ENCODE data around the gene ADAMTS9. TPM values are rescaled to one million over a fixed set of nuclear protein-coding genes. Genes with fewer than 3 reads are reported as not detected.

ADAMTS9 gene
- total and polyA plus RNA-seq, 7 donors = 1.2 to 61.6 (median 16.1) TPM

GRCh38 chr3:64495121-64495780 is 192.5 kb downstream of the ADAMTS9 start:
- Histone ChIP-seq H3K36me3 (no peaks in the 10 kb centered on the region), H3K4me1 (no peaks in the 10 kb centered on the region), H3K9me3 (no peaks in the 10 kb centered on the region), H3K27ac (no peak overlapping the region), H3K27me3 (no peaks in the 10 kb centered on the region), H3K4me3 (no peak overlapping the region)
- intact Hi-C loops (cut with DNase I) = no loop called here
- 68 to 73% methylated on average over 4 of the region's 4 CpGs for WGBS, 2 donors
- no peak for TF ChIP-seq CTCF (IDR thresholded peaks at IDR 0.05)
- TF ChIP-seq POLR2AphosphoS5 (IDR thresholded peaks at IDR 0.05) = no peak
- TF ChIP-seq EP300 (IDR thresholded peaks at IDR 0.05) = no peak
- TF ChIP-seq POLR2A (IDR thresholded peaks at IDR 0.05) = no peak
- DNase-seq = no peak

- TF ChIP-seq CTCF (IDR thresholded peaks at IDR 0.05) = no peak
- TF ChIP-seq POLR2AphosphoS5 (IDR thresholded peaks at IDR 0.05) = no peak
- no peak for TF ChIP-seq EP300 (IDR thresholded peaks at IDR 0.05)
- no peak for TF ChIP-seq POLR2A (IDR thresholded peaks at IDR 0.05)
- no peaks in the 10 kb centered on the region for H3K9me3 ChIP-seq
- H3K4me1 ChIP-seq = peaks cover 0 to 2% (median under 1%) of the 10 kb centered on the region in 4 donors
- no peaks in the 10 kb centered on the region for H3K36me3 ChIP-seq
- no peak for DNase-seq
- intact Hi-C loops (cut with DNase I) = no loop called here
- 85 to 89% methylated on average over 2 of the region's 2 CpGs for WGBS, 2 donors
- H3K27ac ChIP-seq = no peak overlapping the region
- H3K4me3 ChIP-seq = no peak overlapping the region
- no peaks in the 10 kb centered on the region for H3K27me3 ChIP-seq
Measured at GRCh38 chr3:64494526-64494925, 193.3 kb downstream of the ADAMTS9 start.

GRCh38 chr3:64493149-64493548 is 194.7 kb downstream of the ADAMTS9 start:
- intact Hi-C loops (cut with DNase I) = no loop called here
- WGBS, 2 donors = 76 to 78% methylated on average over 2 of the region's 2 CpGs
- DNase-seq = no peak
- H3K4me1 ChIP-seq = peaks cover 0 to 11% (median 5%) of the 10 kb centered on the region in 4 donors
- no peak overlapping the region for H3K27ac ChIP-seq
- no peaks in the 10 kb centered on the region for H3K9me3 ChIP-seq
- no peak overlapping the region for H3K4me3 ChIP-seq
- no peak for TF ChIP-seq CTCF (IDR thresholded peaks at IDR 0.05)
- TF ChIP-seq POLR2A (IDR thresholded peaks at IDR 0.05) = no peak
- no peak for TF ChIP-seq POLR2AphosphoS5 (IDR thresholded peaks at IDR 0.05)
- TF ChIP-seq EP300 (IDR thresholded peaks at IDR 0.05) = no peak
- no peaks in the 10 kb centered on the region for H3K27me3 ChIP-seq
- H3K36me3 ChIP-seq = no peaks in the 10 kb centered on the region

- intact Hi-C loops (cut with DNase I) = no loop called here
- H3K4me3 ChIP-seq = no peak overlapping the region
Measured at GRCh38 chr3:64491843-64492242, 196.0 kb downstream of the ADAMTS9 start.

DNA sequence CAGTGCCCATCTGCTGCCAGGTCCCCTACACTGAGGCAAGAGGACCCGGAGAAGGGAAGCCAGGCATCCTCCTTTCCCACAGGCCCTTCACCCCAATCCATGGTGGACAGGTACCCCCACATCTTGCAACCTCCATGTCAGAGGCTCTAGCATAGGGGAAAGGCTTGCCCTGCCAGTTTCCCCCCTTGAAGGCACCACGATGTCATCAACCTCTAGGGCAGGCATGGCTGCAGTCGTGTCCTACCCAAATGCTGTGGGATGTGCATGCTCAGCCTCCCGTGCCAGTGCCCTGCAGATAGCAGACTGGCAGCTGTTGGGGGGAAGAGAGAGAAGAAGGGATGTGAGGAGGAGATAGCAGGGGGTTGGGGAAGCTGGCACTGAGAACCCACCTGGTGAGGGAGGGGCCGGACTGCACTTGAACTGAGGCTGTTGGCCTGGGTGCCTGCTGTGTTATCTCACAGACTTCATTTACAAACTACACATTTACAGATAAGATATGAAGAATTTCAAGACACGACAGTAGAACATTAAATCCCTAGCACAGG is 197.5 kb downstream of the ADAMTS9 start:
- H3K4me3 ChIP-seq = no peak overlapping the region
- 68 to 84% methylated on average over 6 of the region's 6 CpGs for WGBS, 2 donors
- no peak for TF ChIP-seq EP300 (IDR thresholded peaks at IDR 0.05)
- no peak for TF ChIP-seq POLR2A (IDR thresholded peaks at IDR 0.05)
- no peak for TF ChIP-seq POLR2AphosphoS5 (IDR thresholded peaks at IDR 0.05)
- TF ChIP-seq CTCF (IDR thresholded peaks at IDR 0.05) = no peak
- H3K27ac ChIP-seq = no peak overlapping the region
- intact Hi-C loops (cut with DNase I) = no loop called here
- H3K4me1 ChIP-seq = peaks cover 0 to 11% (median 5%) of the 10 kb centered on the region in 4 donors
- H3K9me3 ChIP-seq = no peaks in the 10 kb centered on the region
- no peak for DNase-seq
- H3K27me3 ChIP-seq = no peaks in the 10 kb centered on the region
- no peaks in the 10 kb centered on the region for H3K36me3 ChIP-seq

More at GRCh38 chr3:64491843-64492242, 196.0 kb downstream of the ADAMTS9 start:
- Histone ChIP-seq H3K36me3 (no peaks in the 10 kb centered on the region), H3K4me1 (peaks cover 0 to 11% (median 5%) of the 10 kb centered on the region in 4 donors), H3K9me3 (no peaks in the 10 kb centered on the region), H3K27ac (no peak overlapping the region), H3K27me3 (no peaks in the 10 kb centered on the region)
- TF ChIP-seq POLR2A (IDR thresholded peaks at IDR 0.05) = no peak
- no peak for DNase-seq
- 68 to 84% methylated on average over 3 of the region's 3 CpGs for WGBS, 2 donors

Measured in sigmoid colon (tissue), 7 donors.